Thyroid gland (tissue), 4 donors: Measurements from ENCODE around the gene CELSR2.

ENCODE experiments used
- CTCF ChIP-seq, 6 experiments: fragments of 200-600 bp in 3 of 6; fragments of 450-650 bp in 3 of 6; sonication (generic) in 3 of 6; IDR thresholded peaks; one replicate each; pipeline ENCODE4 v1.5.1; 2016 to 2019; ENCODE audit warnings: antibody characterized with exemption in 6 of 6, mild to moderate bottlenecking in 2 of 6, inconsistent platforms in 1 of 6, moderate library complexity in 1 of 6
- POLR2A ChIP-seq, 2 donors: fragments of 450-650 bp; IDR thresholded peaks; one replicate each; pipeline ENCODE4 v1.6.1; 2017; ENCODE audit warnings: antibody characterized with exemption in 2 of 2, mild to moderate bottlenecking in 2 of 2, moderate library complexity in 1 of 2

GRCh38 chr1:109306832-109307273 is 57.5 kb downstream of the CELSR2 start, which contains the start of gene MYBPHL:
- no peak for TF ChIP-seq CTCF (IDR thresholded peaks at IDR 0.05)
- no peak for TF ChIP-seq POLR2A (IDR thresholded peaks at IDR 0.05)
